BJ (cell line): ENCODE results near the gene CNKSR1. TPM values are rescaled to one million over a fixed set of nuclear protein-coding genes. Genes with fewer than 3 reads are reported as not detected.

Source experiments
- CTCF ChIA-PET: fragments of 350-600 bp; formaldehyde crosslinking; extraction: SDS; loops from one replicate; lab custom pipeline; 2021; ENCODE audit warnings: antibody characterized with exemption, inconsistent platforms; lab: Yijun Ruan, JAX
- POLR2A ChIA-PET: fragments of 300-600 bp; sonication (Branson Sonifier 250); formaldehyde crosslinking; extraction: SDS; loops from one replicate; lab custom pipeline; 2021; ENCODE audit warnings: antibody characterized with exemption; lab: Charles Lee
- DNase-seq: peaks from one replicate; pipeline ENCODE4 v3.0.0-alpha.2; 2011; ENCODE audit warnings: low read depth
- H3K27me3 ChIP-seq: 2 replicates; pipeline ENCODE4 v1.6.0; 2011; ENCODE audit warnings: low read length; ENCODE audit not compliant: control insufficient read depth, insufficient read depth
- H3K36me3 ChIP-seq: 2 replicates; pipeline ENCODE4 v1.5.1; 2011; ENCODE audit warnings: low read length; ENCODE audit not compliant: control insufficient read depth, insufficient read depth
- H3K4me3 ChIP-seq: 2 replicates; pipeline ENCODE4 v1.5.1; 2011; ENCODE audit warnings: low read depth, mild to moderate bottlenecking, control low read depth, low read length
- polyA plus RNA-seq: library from polyadenylated mRNA; depleted of rRNA; stranded (reverse); fragments of >200 nt; gene quantifications from 2 replicates; pipeline ENCODE4 v1.2.3, GENCODE V29; 2011
- TF ChIP-seq, protein P1 (sequence below): IDR thresholded peaks from 2 replicates; pipeline ENCODE4 v1.5.1; 2011; ENCODE audit warnings: low read depth, mild to moderate bottlenecking, control low read depth, inconsistent platforms, low read length, moderate library complexity; ENCODE audit not compliant: insufficient read depth

The CNKSR1 gene
- polyA plus RNA-seq, 1 experiment = 0.63 TPM

DNA sequence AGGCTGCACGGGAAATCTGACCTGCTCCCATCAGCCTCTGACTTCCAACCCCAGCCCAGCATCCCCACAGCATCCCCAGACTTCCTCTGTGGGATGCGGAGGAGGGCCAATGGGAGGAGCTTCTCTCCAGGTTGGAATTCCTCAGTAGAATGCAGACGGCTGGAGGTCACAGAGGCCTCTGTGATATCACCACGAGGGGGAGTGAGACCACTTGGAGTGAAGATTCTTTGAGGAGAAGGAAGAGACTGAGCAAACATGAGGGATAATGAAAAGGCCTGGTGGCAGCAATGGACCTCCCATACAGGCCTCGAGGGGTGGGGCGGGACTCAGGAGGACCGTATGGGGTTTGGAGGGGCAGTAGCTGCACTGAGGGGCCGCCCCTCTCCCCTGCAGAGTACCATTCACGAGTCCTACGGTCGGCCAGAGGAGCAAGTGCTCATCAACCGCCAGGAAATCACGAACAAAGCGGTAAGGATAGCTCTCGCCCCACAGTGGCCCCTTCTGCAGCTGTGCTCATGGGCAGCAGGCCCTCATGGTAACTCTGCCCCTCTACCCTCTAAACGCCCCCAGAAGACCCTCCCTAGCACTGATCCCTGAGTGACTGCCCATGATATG, 13.2 kb downstream of the CNKSR1 start, which contains the start of gene CATSPER4:
Gene CATSPER4 (plus strand): TSS at position 230 of the 615 bp plus-strand sequence. CDS start 26 bp downstream, at position 256.
- no peak for DNase-seq
- TF ChIP-seq, protein P1, sequence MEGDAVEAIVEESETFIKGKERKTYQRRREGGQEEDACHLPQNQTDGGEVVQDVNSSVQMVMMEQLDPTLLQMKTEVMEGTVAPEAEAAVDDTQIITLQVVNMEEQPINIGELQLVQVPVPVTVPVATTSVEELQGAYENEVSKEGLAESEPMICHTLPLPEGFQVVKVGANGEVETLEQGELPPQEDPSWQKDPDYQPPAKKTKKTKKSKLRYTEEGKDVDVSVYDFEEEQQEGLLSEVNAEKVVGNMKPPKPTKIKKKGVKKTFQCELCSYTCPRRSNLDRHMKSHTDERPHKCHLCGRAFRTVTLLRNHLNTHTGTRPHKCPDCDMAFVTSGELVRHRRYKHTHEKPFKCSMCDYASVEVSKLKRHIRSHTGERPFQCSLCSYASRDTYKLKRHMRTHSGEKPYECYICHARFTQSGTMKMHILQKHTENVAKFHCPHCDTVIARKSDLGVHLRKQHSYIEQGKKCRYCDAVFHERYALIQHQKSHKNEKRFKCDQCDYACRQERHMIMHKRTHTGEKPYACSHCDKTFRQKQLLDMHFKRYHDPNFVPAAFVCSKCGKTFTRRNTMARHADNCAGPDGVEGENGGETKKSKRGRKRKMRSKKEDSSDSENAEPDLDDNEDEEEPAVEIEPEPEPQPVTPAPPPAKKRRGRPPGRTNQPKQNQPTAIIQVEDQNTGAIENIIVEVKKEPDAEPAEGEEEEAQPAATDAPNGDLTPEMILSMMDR = no peak
- Histone ChIP-seq H3K27me3 (no peaks in the 10 kb centered on the region), H3K4me3 (no peak within 1 kb of the TSS), H3K36me3 (no peaks in the 10 kb centered on the region)
- CTCF ChIA-PET = interaction anchor here (1.0 to 1.5 kb wide), 3 partner anchors 46 to 201 kb away, joined by 3 to 6 read pairs (median 4); no protein-coding TSS in a partner anchor
- POLR2A ChIA-PET = interaction anchor here (0.6 kb wide), 1 partner anchor 120 kb away, joined by 5 read pairs; no protein-coding TSS in a partner anchor

GRCh38 chr1:26191739-26192138, 14.4 kb downstream of the CNKSR1 start:
- TF ChIP-seq, protein P1 = no peak
- Histone ChIP-seq H3K36me3 (no peaks in the 10 kb centered on the region), H3K27me3 (no peaks in the 10 kb centered on the region), H3K4me3 (no peak overlapping the region)
- POLR2A ChIA-PET = no interaction called here
- CTCF ChIA-PET = no interaction called here
- DNase-seq = no peak

GRCh38 chr1:26195805-26196204, 18.5 kb downstream of the CNKSR1 start:
- TF ChIP-seq, protein P1 = no peak
- ChIA-PET POLR2A (no interaction called here), CTCF (interaction anchor here (1.0 kb wide), 1 partner anchor 14 kb away, joined by 3 read pairs; no protein-coding TSS in a partner anchor)

GRCh38 chr1:26197301-26197700, 20.0 kb downstream of the CNKSR1 start:
- CTCF ChIA-PET = interaction anchor here (1.5 kb wide), 1 partner anchor 37 kb away, joined by 3 read pairs; the partner anchor contains the start of gene CEP85
- TF ChIP-seq, protein P1 = no peak
- no peak overlapping the region for H3K4me3 ChIP-seq
- POLR2A ChIA-PET = no interaction called here
- no peak for DNase-seq
- no peaks in the 10 kb centered on the region for H3K36me3 ChIP-seq
- no peaks in the 10 kb centered on the region for H3K27me3 ChIP-seq

More at GRCh38 chr1:26195805-26196204, 18.5 kb downstream of the CNKSR1 start:
- no peak for DNase-seq
- Histone ChIP-seq H3K36me3 (no peaks in the 10 kb centered on the region), H3K27me3 (no peaks in the 10 kb centered on the region), H3K4me3 (no peak overlapping the region)

DNA sequence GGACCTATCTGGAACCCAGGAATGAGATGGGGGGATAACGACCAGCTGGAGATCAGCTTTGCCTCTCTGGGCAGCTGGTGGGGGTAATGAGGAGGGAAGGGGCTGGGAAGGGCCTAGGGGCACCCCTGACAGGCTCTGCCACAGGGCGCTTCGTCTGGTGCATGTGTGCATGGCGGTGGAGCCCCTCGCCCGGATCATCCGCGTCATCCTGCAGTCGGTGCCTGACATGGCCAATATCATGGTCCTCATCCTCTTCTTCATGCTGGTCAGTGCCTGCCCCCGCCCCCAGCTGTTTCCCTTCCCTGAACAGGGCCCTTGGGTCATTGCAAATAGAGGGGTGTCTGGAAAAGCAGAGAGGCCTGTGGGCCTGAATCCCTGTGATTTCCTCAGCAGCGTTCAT, 20.5 kb downstream of the CNKSR1 start:
- ChIA-PET POLR2A (no interaction called here), CTCF (interaction anchor here (1.5 kb wide), 1 partner anchor 36 kb away, joined by 3 read pairs; the partner anchor contains the start of gene CEP85)
- TF ChIP-seq, protein P1 = no peak
- H3K36me3 ChIP-seq = no peaks in the 10 kb centered on the region
- H3K27me3 ChIP-seq = no peaks in the 10 kb centered on the region
- no peak for DNase-seq
- H3K4me3 ChIP-seq = no peak overlapping the region
